Hepatocyte (in vitro differentiated cells): Measurements from ENCODE around the gene AEN.

Source experiments
- CTCF ChIP-seq: fragments of 200-600 bp; sonication (generic); IDR thresholded peaks from 2 replicates; pipeline ENCODE4 v1.5.1; 2016; ENCODE audit warnings: antibody characterized with exemption, mild to moderate bottlenecking; ENCODE audit not compliant: poor library complexity
- EZH2 ChIP-seq: fragments of 200-600 bp; sonication (generic); IDR thresholded peaks from 2 replicates; pipeline ENCODE4 v1.6.1; 2016; ENCODE audit warnings: antibody characterized with exemption, mild to moderate bottlenecking, borderline replicate concordance
- EZH2phosphoT487 ChIP-seq: fragments of 200-600 bp; sonication (generic); IDR thresholded peaks from one replicate; pipeline ENCODE4 v1.6.1; 2018; ENCODE audit warnings: antibody characterized with exemption, mild to moderate bottlenecking, low read depth, moderate library complexity; ENCODE audit not compliant: unreplicated experiment, severe bottlenecking

GRCh38 chr15:88606070-88606794 lies 14.9 kb upstream of the AEN start:
- TF ChIP-seq CTCF: no peak
- TF ChIP-seq EZH2: no peak
- no peak for TF ChIP-seq EZH2phosphoT487
